ENCODE measurements around the gene IGFBP6. TPM values are rescaled to one million over a fixed set of nuclear protein-coding genes. Genes with fewer than 3 reads are reported as not detected.

IGFBP6 gene, protein sequence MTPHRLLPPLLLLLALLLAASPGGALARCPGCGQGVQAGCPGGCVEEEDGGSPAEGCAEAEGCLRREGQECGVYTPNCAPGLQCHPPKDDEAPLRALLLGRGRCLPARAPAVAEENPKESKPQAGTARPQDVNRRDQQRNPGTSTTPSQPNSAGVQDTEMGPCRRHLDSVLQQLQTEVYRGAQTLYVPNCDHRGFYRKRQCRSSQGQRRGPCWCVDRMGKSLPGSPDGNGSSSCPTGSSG
- 1.7 and 1.9 TPM in 2 replicates for total RNA-seq (2014; rRNA removed; shearing (Covaris generic))
- polyA plus RNA-seq (2015; cell fraction: cytosol; rRNA removed) = 2.0 and 4.6 TPM in 2 replicates
- polyA plus RNA-seq (2015; cell fraction: nucleus; rRNA removed) = 3.1 TPM in 1 of 2 replicates, not detected in the other

- in situ Hi-C loops (cut with HindIII; ENCODE audit: low pct_unique_long_range_greater_than_20kb, low sequenced_read_pairs) = no loop called here
- DNase-seq (ENCODE audit: low read depth, low spot score) = peak; percentile 25
These were observed at the start of gene IGFBP6 for GRCh38 chr12:53097564-53098353. IGFBP6 (plus strand) TSS chr12:53097667; CDS start chr12:53097718, 51 bp downstream.

- in situ Hi-C loops (cut with HindIII; ENCODE audit: low pct_unique_long_range_greater_than_20kb, low sequenced_read_pairs) = no loop called here
- DNase-seq (ENCODE audit: low read depth, low spot score) = peak; percentile 42
These were observed 49.3 kb upstream of the IGFBP6 start for GRCh38 chr12:53048033-53048779.

DNA sequence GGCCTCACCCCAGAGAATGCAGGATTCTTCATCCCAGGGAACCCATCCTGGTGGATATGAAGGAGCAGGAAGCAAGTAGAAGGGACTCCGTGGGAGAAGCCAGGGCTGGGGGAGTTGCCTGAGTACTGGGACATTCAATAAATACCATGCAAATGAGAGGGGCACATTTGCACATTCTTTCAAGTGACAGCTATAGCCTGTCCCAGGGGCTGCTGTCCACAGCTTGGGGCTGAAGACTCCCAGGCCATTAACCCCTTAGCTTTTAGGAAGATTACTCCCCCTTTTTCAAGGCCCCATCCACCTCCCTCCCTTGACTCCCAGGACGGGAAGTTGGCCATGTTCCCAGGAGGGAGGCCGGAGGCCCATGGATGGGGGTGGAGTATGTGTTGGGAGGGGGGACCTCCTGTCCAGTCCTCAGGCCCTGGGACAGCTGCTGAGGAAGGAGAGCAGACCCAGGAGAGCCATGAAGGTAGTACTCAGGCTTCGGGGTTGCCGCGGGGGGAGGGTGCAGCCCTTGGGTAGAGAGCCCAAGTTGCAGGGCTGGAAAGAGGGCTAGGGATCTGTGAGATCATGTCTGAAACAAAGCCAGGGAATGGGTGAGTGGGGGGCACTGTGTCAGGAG is 48.6 kb upstream of the IGFBP6 start:
- no peak for DNase-seq (ENCODE audit: low read depth, low spot score)
- in situ Hi-C loops (cut with HindIII; ENCODE audit: low pct_unique_long_range_greater_than_20kb, low sequenced_read_pairs) = no loop called here

DNA sequence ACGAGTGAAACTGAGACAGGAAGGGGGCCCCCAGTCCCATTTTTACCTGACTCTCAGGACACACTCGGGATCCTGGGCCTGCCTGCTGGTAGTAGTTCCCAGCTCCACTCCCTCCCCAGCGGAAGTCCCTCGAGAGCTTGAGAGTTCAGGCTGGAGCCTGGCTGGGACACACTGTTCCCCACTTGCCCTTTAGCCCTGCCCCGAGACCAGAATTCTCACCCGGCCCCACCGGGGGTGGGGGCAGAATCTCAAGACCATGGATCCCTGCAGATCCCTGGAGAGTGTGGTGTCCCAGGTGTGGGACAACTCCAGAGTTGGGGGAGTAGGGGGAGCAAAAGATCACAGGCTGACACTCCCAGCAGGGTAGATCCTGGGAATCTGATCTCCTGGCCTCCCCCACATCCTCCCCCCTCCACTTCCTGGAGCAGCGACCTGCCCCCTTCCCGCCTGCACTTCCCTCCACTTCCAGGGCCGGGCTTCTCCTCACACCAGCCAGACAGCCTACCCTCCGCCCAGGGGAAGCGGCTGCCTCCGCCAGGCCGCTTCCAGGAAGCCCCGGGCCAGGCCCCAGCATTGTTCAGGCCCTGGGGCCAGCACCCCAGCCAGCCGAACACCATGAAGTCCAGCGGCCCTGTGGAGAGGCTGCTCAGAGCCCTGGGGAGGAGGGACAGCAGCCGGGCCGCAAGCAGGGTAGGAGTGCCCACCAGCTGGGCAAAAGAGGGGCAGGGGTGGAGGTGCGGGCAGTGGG is 47.7 kb upstream of the IGFBP6 start, which contains the start of gene TNS2:
TNS2 (plus strand) TSS at position 495 of the 748 bp plus-strand sequence; CDS start at position 616, 121 bp downstream.
- in situ Hi-C loops (cut with HindIII; ENCODE audit: low pct_unique_long_range_greater_than_20kb, low sequenced_read_pairs) = no loop called here

DNA sequence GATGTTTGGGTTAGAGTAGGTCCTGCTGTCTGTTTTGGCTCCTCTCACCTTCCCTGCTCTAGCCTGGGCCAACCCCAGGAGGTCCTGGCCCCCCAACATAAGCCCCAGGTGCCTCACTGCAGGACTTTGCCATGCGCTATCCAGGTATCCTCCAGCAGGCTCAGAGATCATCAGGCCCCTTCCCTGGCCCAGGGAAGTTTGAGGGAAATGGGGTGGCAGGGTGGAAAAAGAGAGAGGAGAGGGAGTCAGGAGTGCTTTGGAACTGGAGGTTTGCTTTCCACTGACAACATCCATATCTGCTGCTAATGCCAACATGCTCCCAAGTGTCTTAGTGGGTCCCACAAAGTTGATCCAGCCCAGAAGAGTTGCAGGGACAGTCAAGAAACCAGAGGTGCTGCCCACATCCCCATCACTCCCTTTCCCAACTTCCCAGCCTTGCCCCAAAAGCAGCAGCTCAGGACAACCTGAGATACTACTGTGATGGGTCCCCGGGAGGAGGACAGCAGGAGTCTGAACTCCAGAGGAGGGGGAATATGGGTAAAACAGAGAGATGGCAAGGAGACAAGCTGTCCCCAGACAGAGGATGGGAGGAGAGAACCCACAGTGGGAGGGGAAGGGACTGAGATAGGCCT is 46.9 kb upstream of the IGFBP6 start:
- in situ Hi-C loops (cut with HindIII; ENCODE audit: low pct_unique_long_range_greater_than_20kb, low sequenced_read_pairs) = no loop called here
- no peak for DNase-seq (ENCODE audit: low read depth, low spot score)

More for the DNA sequence above, 47.7 kb upstream of the IGFBP6 start, which contains the start of gene TNS2:
- no peak for DNase-seq (ENCODE audit: low read depth, low spot score)

DNA sequence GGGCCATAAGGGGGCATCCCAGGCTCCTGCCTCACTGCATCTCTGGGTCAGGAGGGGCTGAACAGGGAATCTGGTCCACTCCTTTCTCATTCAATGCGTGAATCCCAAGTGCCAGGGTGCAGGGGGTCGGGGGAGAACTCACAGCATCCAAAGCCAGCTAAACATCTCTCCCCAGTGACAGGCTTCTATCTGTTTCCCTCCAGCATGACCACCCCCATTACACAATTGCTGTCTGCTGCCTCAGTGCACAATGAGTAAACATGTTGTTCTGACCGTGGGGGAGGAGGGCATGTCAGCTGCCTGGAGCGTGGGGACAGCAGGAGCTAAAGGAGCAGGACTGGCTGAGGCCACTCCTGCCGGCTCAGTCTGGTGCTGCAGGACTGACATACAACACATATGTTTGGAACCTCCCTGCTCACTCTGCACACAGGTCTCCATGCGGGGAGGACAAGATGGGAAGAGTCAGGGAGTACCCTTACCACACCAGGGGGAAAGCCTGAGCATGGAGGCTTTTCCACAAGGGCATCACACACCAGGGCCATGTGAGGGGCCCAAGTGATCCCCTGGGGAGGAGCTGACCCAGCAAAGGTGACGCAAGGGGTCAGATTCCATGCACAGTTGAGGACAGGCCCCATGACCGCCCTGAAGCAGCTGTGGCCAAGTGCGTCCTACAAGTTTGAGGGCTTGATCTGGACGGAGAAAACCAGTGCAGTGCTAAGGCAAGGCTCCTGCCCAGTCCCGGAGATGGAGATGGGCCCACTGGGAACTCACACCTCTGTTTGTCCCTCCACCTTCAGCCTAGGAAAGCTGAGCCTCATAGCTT is 46.2 kb upstream of the IGFBP6 start:
- peak; percentile 42 for DNase-seq (ENCODE audit: low read depth, low spot score)
- in situ Hi-C loops (cut with HindIII; ENCODE audit: low pct_unique_long_range_greater_than_20kb, low sequenced_read_pairs) = no loop called here

DNA sequence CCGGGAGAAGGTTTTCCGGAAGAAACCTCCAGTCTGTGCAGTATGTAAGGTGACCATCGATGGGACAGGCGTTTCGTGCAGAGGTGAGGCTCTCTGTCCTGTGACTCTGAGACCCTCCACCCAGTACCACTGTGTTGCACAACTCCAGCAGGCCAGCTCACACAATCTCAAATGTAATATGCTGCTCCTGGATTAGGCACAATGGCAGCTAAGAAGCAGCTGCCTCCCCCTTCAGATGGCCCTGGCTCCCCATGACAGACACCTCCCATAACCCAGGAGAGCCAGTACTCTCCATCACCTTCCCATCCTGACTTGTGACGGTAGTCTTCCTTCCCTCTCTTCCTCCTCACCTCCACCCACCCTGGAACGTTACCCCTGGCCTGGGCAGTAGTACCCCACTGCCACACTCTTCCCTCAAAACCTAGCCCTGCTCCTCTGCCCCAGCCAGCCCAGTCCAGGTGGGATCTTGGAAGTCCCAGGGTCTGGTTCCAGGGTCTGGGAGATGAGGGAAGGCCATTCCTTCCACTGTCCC is 45.5 kb upstream of the IGFBP6 start:
- no peak for DNase-seq (ENCODE audit: low read depth, low spot score)
- in situ Hi-C loops (cut with HindIII; ENCODE audit: low pct_unique_long_range_greater_than_20kb, low sequenced_read_pairs) = no loop called here

DNA sequence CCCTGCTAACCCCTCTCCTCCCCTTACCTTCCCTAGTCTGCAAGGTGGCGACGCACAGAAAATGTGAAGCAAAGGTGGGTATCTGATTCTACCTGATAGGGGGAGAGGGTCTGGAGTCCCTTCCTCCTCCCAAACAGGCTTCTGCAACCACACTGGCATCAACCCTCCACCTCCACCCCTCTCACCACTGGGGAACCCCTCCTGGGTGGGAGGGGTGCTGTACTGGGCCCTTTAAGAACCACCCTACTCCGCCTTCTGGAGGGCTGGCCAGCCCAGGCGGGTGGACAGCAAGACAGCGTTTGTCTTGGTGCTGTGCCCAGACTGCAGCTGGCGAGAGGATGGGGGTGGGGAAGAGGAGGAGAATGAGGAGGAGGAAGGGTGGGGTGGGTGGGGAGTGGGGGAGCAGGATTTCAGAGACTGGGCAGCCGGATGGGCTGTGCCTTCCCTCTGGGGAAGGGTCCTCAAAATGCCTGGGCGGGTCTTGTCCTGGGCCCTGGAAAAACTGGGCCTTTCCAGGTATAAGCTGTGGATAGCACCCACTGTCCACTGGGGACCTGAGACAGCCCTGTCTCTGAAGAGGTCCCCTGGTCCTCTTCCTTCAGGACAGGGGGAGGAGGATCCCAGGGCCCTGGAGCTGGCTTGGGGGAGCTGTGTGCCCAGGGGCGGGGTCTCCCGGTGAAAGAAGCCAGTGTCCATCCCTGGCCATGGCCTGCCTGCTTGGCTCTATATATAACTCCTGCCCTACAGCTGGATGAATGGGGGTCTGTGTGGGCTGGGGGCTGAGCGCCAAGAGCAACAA is 44.8 kb upstream of the IGFBP6 start:
- in situ Hi-C loops (cut with HindIII; ENCODE audit: low pct_unique_long_range_greater_than_20kb, low sequenced_read_pairs) = no loop called here
- DNase-seq (ENCODE audit: low read depth, low spot score) = peak; percentile 38

DNA sequence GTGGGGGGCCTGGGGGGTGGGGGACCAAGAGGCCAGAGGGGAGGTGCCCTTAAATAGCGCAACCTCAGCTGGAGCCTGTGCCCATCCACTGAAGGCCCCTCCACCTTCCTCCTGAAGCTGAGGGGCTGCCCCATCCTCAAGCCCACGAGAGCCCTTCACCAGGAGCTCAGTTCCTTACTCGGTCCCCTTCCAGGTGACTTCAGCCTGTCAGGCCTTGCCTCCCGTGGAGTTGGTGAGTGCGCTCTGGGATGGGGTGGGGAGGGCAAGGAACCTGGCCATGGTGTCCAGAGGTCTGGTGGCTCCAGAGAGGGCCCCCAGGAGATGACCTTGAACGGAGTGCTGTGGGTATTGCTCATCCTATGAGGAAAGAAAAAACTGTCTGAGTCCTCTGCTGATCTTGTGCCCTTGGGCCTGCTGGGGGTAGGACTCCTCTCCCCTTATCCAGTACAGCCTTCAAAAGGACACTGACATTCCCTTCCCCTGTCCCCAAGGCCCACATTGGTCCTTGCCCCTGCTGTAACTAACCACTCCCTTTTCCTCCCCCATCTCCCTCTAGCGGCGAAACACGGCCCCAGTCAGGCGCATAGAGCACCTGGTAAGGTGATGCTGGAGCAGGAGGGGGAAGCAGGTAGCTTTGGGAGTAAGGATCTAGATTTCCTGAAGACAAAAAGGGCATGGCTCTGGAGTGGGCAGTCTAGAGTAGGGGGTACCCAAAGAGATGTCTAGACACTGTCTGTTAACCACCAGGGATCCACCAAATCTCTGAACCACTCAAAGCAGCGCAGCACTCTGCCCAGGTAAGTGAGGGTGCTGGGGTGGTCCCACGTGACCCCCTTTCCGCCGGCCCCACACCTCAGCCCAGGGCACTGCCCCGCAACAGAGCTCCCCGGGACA is 44.0 kb upstream of the IGFBP6 start:
- in situ Hi-C loops (cut with HindIII; ENCODE audit: low pct_unique_long_range_greater_than_20kb, low sequenced_read_pairs) = no loop called here
- DNase-seq (ENCODE audit: low read depth, low spot score) = peak; percentile 36

- DNase-seq (ENCODE audit: low read depth, low spot score) = peak; percentile 95
- in situ Hi-C loops (cut with HindIII; ENCODE audit: low pct_unique_long_range_greater_than_20kb, low sequenced_read_pairs) = no loop called here
These were observed 43.2 kb upstream of the IGFBP6 start for GRCh38 chr12:53054112-53054878.

GRCh38 chr12:53055471-53056266 is 41.8 kb upstream of the IGFBP6 start:
- DNase-seq (ENCODE audit: low read depth, low spot score) = no peak
- in situ Hi-C loops (cut with HindIII; ENCODE audit: low pct_unique_long_range_greater_than_20kb, low sequenced_read_pairs) = no loop called here

- in situ Hi-C loops (cut with HindIII; ENCODE audit: low pct_unique_long_range_greater_than_20kb, low sequenced_read_pairs) = no loop called here
- DNase-seq (ENCODE audit: low read depth, low spot score) = no peak
These were observed 41.2 kb upstream of the IGFBP6 start for GRCh38 chr12:53056296-53056695.

DNA sequence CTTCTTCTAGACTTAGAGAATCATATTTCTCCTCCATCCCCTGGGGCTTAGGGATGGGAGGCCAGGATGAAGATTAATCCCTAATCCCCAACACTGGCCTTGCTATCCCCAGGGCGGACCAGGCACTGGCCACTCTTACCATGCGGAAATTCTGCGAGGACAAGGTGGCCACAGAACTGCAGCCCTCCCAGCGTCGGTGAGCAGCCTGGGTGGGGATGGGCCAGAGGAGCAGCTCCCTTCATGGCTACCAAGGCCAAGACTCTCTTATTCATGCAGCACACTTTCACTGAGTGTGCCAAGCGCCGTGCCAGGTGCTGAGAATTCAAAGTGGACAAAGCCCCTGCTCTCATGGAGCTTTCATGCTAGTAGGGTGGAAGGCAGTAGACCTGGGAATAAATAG is 40.6 kb upstream of the IGFBP6 start:
- DNase-seq (ENCODE audit: low read depth, low spot score) = no peak
- in situ Hi-C loops (cut with HindIII; ENCODE audit: low pct_unique_long_range_greater_than_20kb, low sequenced_read_pairs) = no loop called here

Measured in SK-MEL-5 (cell line).